Gastroesophageal sphincter (tissue), 4 donors: ENCODE measurements around the gene NKD1. TPM values are rescaled to one million over a fixed set of nuclear protein-coding genes. Genes with fewer than 3 reads are reported as not detected.

Source experiments
- ATAC-seq: fragments of 150-250 bp; one replicate; pipeline ENCODE4 v1.9.1; 2016; ENCODE audit warnings: mild to moderate bottlenecking, moderate library complexity
- H3K27ac ChIP-seq, 4 donors: fragments of 200-600 bp; sonication (generic) in 3 of 4; 1 replicate in 3 of 4; 2 replicates in 1 of 4; pipeline ENCODE4 v1.5.1; 2016 to 2019
- H3K27me3 ChIP-seq: fragments of 200-600 bp; sonication (generic); one replicate; pipeline ENCODE4 v1.5.1; 2019
- H3K36me3 ChIP-seq, 2 donors: fragments of 200-600 bp; sonication (generic); one replicate each; pipeline ENCODE4 v1.5.1; 2019; ENCODE audit warnings: control low read depth in 1 of 2
- H3K4me1 ChIP-seq, 3 donors: fragments of 200-600 bp; sonication (generic); 1 replicate in 2 of 3; 2 replicates in 1 of 3; pipeline ENCODE4 v1.5.1; 2016 to 2019; ENCODE audit warnings: control low read depth in 2 of 3
- H3K4me3 ChIP-seq, 2 donors: fragments of 200-600 bp; sonication (generic); one replicate each; pipeline ENCODE4 v1.5.1; 2019; ENCODE audit warnings: mild to moderate bottlenecking in 1 of 2, moderate library complexity in 1 of 2
- H3K9me3 ChIP-seq, 3 donors: fragments of 200-600 bp; sonication (generic); one replicate each; pipeline ENCODE4 v1.5.1; 2017 to 2019; ENCODE audit warnings: control low read depth in 2 of 3
- EP300 ChIP-seq: sonication (generic); formaldehyde crosslinking; IDR thresholded peaks from one replicate; pipeline ENCODE4 v1.6.1; 2017; ENCODE audit warnings: antibody characterized with exemption, mild to moderate bottlenecking
- POLR2A ChIP-seq, 2 donors: fragments of 450-650 bp; IDR thresholded peaks; one replicate each; pipeline ENCODE4 v1.6.1; 2017; ENCODE audit warnings: antibody characterized with exemption in 2 of 2, mild to moderate bottlenecking in 2 of 2, moderate library complexity in 1 of 2
- POLR2AphosphoS5 ChIP-seq: sonication (generic); formaldehyde crosslinking; IDR thresholded peaks from one replicate; pipeline ENCODE4 v1.6.1; 2017; ENCODE audit warnings: antibody characterized with exemption
- WGBS, 2 donors: methylation state at CpG; one replicate each; pipeline ENCODE4 v1.1.5; 2018; ENCODE audit warnings: low coverage in 1 of 2; 5-methylcytosine and 5-hydroxymethylcytosine counted together
- total RNA-seq, 4 donors: library from RNA; depleted of rRNA; stranded (reverse); fragments of >200 nt; gene quantifications; one replicate each; pipeline ENCODE4 v1.1.0, GENCODE V29; 2016
- TF ChIP-seq, protein P1 (sequence below), 4 experiments: fragments of 200-600 bp in 2 of 4; fragments of 450-650 bp in 2 of 4; sonication (generic) in 1 of 4; IDR thresholded peaks; one replicate each; pipeline ENCODE4 v1.5.1; 2017 to 2019; ENCODE audit warnings: antibody characterized with exemption in 4 of 4, mild to moderate bottlenecking in 2 of 4, moderate library complexity in 2 of 4

NKD1 gene
- total RNA-seq, 4 donors from 2014 or later = 27.7 to 69.2 (median 48.7) TPM

- H3K27ac ChIP-seq = peak within 1 kb of the TSS in 1 of 4 donors; percentile 25
- H3K9me3 ChIP-seq = no peaks in the 10 kb centered on the region
- ATAC-seq = peak; percentile 50
- 84 to 100% methylated on average over 1 to 7 of the region's 16 CpGs for WGBS, 2 donors
- peak within 1 kb of the TSS in 1 of 2 donors; percentile 38 for H3K4me3 ChIP-seq
- no peaks in the 10 kb centered on the region for H3K4me1 ChIP-seq
- H3K36me3 ChIP-seq = no peaks in the 10 kb centered on the region
- no peaks in the 10 kb centered on the region for H3K27me3 ChIP-seq
- TF ChIP-seq POLR2A (IDR thresholded peaks at IDR 0.05) (no peak), POLR2AphosphoS5 (no peak), EP300 (no peak)
- TF ChIP-seq, protein P1, sequence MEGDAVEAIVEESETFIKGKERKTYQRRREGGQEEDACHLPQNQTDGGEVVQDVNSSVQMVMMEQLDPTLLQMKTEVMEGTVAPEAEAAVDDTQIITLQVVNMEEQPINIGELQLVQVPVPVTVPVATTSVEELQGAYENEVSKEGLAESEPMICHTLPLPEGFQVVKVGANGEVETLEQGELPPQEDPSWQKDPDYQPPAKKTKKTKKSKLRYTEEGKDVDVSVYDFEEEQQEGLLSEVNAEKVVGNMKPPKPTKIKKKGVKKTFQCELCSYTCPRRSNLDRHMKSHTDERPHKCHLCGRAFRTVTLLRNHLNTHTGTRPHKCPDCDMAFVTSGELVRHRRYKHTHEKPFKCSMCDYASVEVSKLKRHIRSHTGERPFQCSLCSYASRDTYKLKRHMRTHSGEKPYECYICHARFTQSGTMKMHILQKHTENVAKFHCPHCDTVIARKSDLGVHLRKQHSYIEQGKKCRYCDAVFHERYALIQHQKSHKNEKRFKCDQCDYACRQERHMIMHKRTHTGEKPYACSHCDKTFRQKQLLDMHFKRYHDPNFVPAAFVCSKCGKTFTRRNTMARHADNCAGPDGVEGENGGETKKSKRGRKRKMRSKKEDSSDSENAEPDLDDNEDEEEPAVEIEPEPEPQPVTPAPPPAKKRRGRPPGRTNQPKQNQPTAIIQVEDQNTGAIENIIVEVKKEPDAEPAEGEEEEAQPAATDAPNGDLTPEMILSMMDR (IDR thresholded peaks at IDR 0.05) = no peak
These were observed 133.1 kb downstream of the NKD1 start, which contains the start of gene SNX20 for GRCh38 chr16:50681021-50681885. TSS of gene SNX20 (minus strand) at chr16:50681312. CDS start at chr16:50677526, 3,786 bp downstream.

- no peaks in the 10 kb centered on the region for H3K4me1 ChIP-seq
- no peak overlapping the region for H3K4me3 ChIP-seq
- H3K27me3 ChIP-seq = no peaks in the 10 kb centered on the region
- WGBS, 2 donors = 76 to 100% methylated on average over 1 to 5 of the region's 14 CpGs
- H3K27ac ChIP-seq = no peak overlapping the region
- TF ChIP-seq POLR2A (IDR thresholded peaks at IDR 0.05) (no peak), POLR2AphosphoS5 (no peak), EP300 (no peak)
- TF ChIP-seq, protein P1 (IDR thresholded peaks at IDR 0.05) = no peak
- ATAC-seq = no peak
- no peaks in the 10 kb centered on the region for H3K9me3 ChIP-seq
- no peaks in the 10 kb centered on the region for H3K36me3 ChIP-seq
These were observed 135.6 kb downstream of the NKD1 start for GRCh38 chr16:50683689-50684374.

GRCh38 chr16:50684823-50685461 is 136.7 kb downstream of the NKD1 start:
- H3K4me3 ChIP-seq = no peak overlapping the region
- no peaks in the 10 kb centered on the region for H3K9me3 ChIP-seq
- no peak for ATAC-seq
- no peak overlapping the region for H3K27ac ChIP-seq
- no peaks in the 10 kb centered on the region for H3K4me1 ChIP-seq
- WGBS, 2 donors = 83 to 91% methylated on average over 6 to 11 of the region's 11 CpGs
- no peak for TF ChIP-seq POLR2A (IDR thresholded peaks at IDR 0.05)
- TF ChIP-seq, protein P1 (IDR thresholded peaks at IDR 0.05) = no peak
- no peak for TF ChIP-seq EP300
- TF ChIP-seq POLR2AphosphoS5 = no peak
- no peaks in the 10 kb centered on the region for H3K27me3 ChIP-seq
- no peaks in the 10 kb centered on the region for H3K36me3 ChIP-seq

GRCh38 chr16:50685462-50686063 is 137.4 kb downstream of the NKD1 start:
- H3K27ac ChIP-seq = no peak overlapping the region
- H3K36me3 ChIP-seq = no peaks in the 10 kb centered on the region
- WGBS, 2 donors = 86 to 96% methylated on average over 5 of the region's 8 CpGs
- H3K27me3 ChIP-seq = no peaks in the 10 kb centered on the region
- no peaks in the 10 kb centered on the region for H3K9me3 ChIP-seq
- TF ChIP-seq POLR2AphosphoS5 (no peak), POLR2A (IDR thresholded peaks at IDR 0.05) (no peak), EP300 (no peak)
- TF ChIP-seq, protein P1 (IDR thresholded peaks at IDR 0.05) = no peak
- H3K4me1 ChIP-seq = no peaks in the 10 kb centered on the region
- no peak for ATAC-seq
- H3K4me3 ChIP-seq = no peak overlapping the region
